GM12892 (cell line): Measurements from ENCODE around the gene DAP.

ENCODE experiments used
- POLR2A ChIP-seq: IDR thresholded peaks from 2 replicates; pipeline ENCODE4 v1.6.1; 2011; ENCODE audit warnings: low read depth, low read length, control low read depth
- POLR2AphosphoS5 ChIP-seq: IDR thresholded peaks from 2 replicates; pipeline ENCODE4 v1.6.1; 2011; ENCODE audit warnings: low read depth, low read length, control low read depth
- TAF1 ChIP-seq: IDR thresholded peaks from 2 replicates; pipeline ENCODE4 v1.6.1; 2011; ENCODE audit warnings: low read depth, mild to moderate bottlenecking, control low read depth, low read length, borderline replicate concordance

DNA sequence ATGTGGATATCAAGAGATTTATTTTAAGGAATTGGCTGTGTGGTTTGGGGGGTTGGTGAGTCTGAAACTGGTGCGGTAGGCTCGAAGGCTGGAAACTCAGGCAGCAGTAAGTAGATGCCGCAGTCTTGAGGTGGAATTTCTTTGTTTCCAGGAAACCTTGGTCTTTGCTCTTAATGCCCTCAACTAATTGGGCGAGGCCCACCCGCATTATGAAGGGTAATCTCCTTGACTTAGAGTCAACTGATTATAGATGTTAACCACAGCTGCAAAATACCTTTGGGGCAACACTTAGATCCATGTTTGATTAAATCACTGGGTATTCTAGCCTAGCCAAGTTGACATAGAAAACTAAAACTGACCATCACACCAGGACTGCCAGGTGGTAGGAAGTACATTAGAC lies 113.4 kb downstream of the DAP start:
- no peak for TF ChIP-seq TAF1
- no peak for TF ChIP-seq POLR2AphosphoS5
- 0 out of 2 replicates have a peak, but pooled peaks have one; percentile 15 for TF ChIP-seq POLR2A
